RWPE2 (cell line): Measurements from ENCODE around the gene ACTR1A.

Experiments used
- ATAC-seq: fragments of 200-7000 bp; cut with Tn5 transposase; 3 replicates; pipeline ENCODE4 v1.9.1; 2021; ENCODE audit warnings: low read depth
- DNase-seq: peaks from one replicate; pipeline ENCODE4 v3.0.0-alpha.2; 2020; ENCODE audit warnings: low spot score
- H3K27ac ChIP-seq: fragments of 450-650 bp; 2 replicates; pipeline ENCODE4 v1.5.1; 2017; ENCODE audit warnings: mild to moderate bottlenecking; ENCODE audit not compliant: poor library complexity, severe bottlenecking
- H3K27me3 ChIP-seq: fragments of 250-450 bp; sonication (Bioruptor Pico); 2 replicates; pipeline ENCODE4 v1.5.1; 2021; ENCODE audit warnings: mild to moderate bottlenecking, moderate library complexity; ENCODE audit not compliant: insufficient read depth, poor library complexity, severe bottlenecking
- H3K36me3 ChIP-seq: fragments of 250-450 bp; sonication (Bioruptor Pico); 2 replicates; pipeline ENCODE4 v1.5.1; 2020; ENCODE audit warnings: low read depth, mild to moderate bottlenecking, moderate library complexity
- H3K4me1 ChIP-seq: fragments of 250-450 bp; sonication (Bioruptor Pico); 2 replicates; pipeline ENCODE4 v1.5.1; 2021; ENCODE audit warnings: mild to moderate bottlenecking, moderate library complexity; ENCODE audit not compliant: insufficient read depth, poor library complexity, severe bottlenecking
- H3K4me3 ChIP-seq: fragments of 250-450 bp; sonication (Bioruptor Pico); 2 replicates; pipeline ENCODE4 v1.5.1; 2021; ENCODE audit warnings: mild to moderate bottlenecking, moderate library complexity; ENCODE audit not compliant: severe bottlenecking
- H3K9me3 ChIP-seq: fragments of 250-450 bp; sonication (Bioruptor Pico); 2 replicates; pipeline ENCODE4 v1.5.1; 2021; ENCODE audit warnings: mild to moderate bottlenecking, moderate library complexity; ENCODE audit not compliant: severe bottlenecking
- CTCF ChIP-seq: fragments of 450-650 bp; IDR thresholded peaks from one replicate; pipeline ENCODE4 v1.5.1; 2017; ENCODE audit warnings: mild to moderate bottlenecking, moderate library complexity; ENCODE audit not compliant: poor library complexity, severe bottlenecking

The ACTR1A gene

GRCh38 chr10:102508506-102508905 lies 6.0 kb upstream of the ACTR1A start:
- Histone ChIP-seq H3K36me3 (peaks cover 37% of the 10 kb centered on the region), H3K4me1 (no peaks in the 10 kb centered on the region), H3K9me3 (no peaks in the 10 kb centered on the region), H3K4me3 (no peak overlapping the region), H3K27me3 (no peaks in the 10 kb centered on the region), H3K27ac (no peak overlapping the region)
- ATAC-seq: no peak
- no peak for DNase-seq
- TF ChIP-seq CTCF: no peak

- Histone ChIP-seq H3K9me3 (no peaks in the 10 kb centered on the region), H3K4me1 (peaks cover 4% of the 10 kb centered on the region), H3K27me3 (no peaks in the 10 kb centered on the region), H3K4me3 (no peak overlapping the region), H3K36me3 (peaks cover 27% of the 10 kb centered on the region), H3K27ac (no peak overlapping the region)
- no peak for TF ChIP-seq CTCF
- no peak for ATAC-seq
- DNase-seq: no peak
Observed at GRCh38 chr10:102507521-102507920, 5.0 kb upstream of the ACTR1A start.

GRCh38 chr10:102505462-102506115 lies 3.1 kb upstream of the ACTR1A start:
- DNase-seq: no peak
- H3K27ac ChIP-seq: no peak overlapping the region
- no peak for TF ChIP-seq CTCF

GRCh38 chr10:102504976-102505300 lies 2.4 kb upstream of the ACTR1A start:
- Histone ChIP-seq H3K27ac (peak overlapping the region; percentile 5), H3K4me1 (peaks cover 4% of the 10 kb centered on the region), H3K4me3 (peak overlapping the region; percentile 70), H3K9me3 (no peaks in the 10 kb centered on the region), H3K36me3 (peaks cover 11% of the 10 kb centered on the region), H3K27me3 (no peaks in the 10 kb centered on the region)
- no peak for DNase-seq
- no peak for TF ChIP-seq CTCF
- ATAC-seq: no peak

More at GRCh38 chr10:102505462-102506115, 3.1 kb upstream of the ACTR1A start:
- H3K9me3 ChIP-seq: no peaks in the 10 kb centered on the region
- peaks cover 16% of the 10 kb centered on the region for H3K36me3 ChIP-seq
- no peak overlapping the region for H3K4me3 ChIP-seq
- no peaks in the 10 kb centered on the region for H3K27me3 ChIP-seq
- peaks cover 4% of the 10 kb centered on the region for H3K4me1 ChIP-seq
- no peak for ATAC-seq

- Histone ChIP-seq H3K27ac (peak overlapping the region; percentile 5), H3K4me1 (peaks cover 7% of the 10 kb centered on the region), H3K4me3 (peak overlapping the region; percentile 70), H3K9me3 (no peaks in the 10 kb centered on the region), H3K27me3 (no peaks in the 10 kb centered on the region), H3K36me3 (peaks cover 5% of the 10 kb centered on the region)
- DNase-seq (no peak), ATAC-seq (no peak)
- no peak for TF ChIP-seq CTCF
Observed at GRCh38 chr10:102504179-102504975, 1.9 kb upstream of the ACTR1A start.
